Vagina (tissue), 2 donors: ENCODE data around the gene CDH13.

Experiments used
- POLR2A ChIP-seq, 2 donors: fragments of 450-650 bp; IDR thresholded peaks; one replicate each; pipeline ENCODE4 v1.6.1; 2017; ENCODE audit warnings: antibody characterized with exemption in 2 of 2, mild to moderate bottlenecking in 2 of 2, moderate library complexity in 2 of 2
- POLR2AphosphoS5 ChIP-seq, 2 donors: sonication (generic); formaldehyde crosslinking; IDR thresholded peaks; one replicate each; pipeline ENCODE4 v1.9.0; 2017; ENCODE audit warnings: antibody characterized with exemption in 2 of 2, mild to moderate bottlenecking in 2 of 2, low read depth in 1 of 2; ENCODE audit not compliant: insufficient read depth in 1 of 2
- TF ChIP-seq, protein P1 (sequence below), 3 experiments: fragments of 450-650 bp in 2 of 3; fragments of 200-600 bp in 1 of 3; sonication (generic) in 1 of 3; IDR thresholded peaks; one replicate each; pipeline ENCODE4 v1.5.1; 2017 to 2019; ENCODE audit warnings: antibody characterized with exemption in 3 of 3, mild to moderate bottlenecking in 2 of 3, moderate library complexity in 2 of 3

DNA sequence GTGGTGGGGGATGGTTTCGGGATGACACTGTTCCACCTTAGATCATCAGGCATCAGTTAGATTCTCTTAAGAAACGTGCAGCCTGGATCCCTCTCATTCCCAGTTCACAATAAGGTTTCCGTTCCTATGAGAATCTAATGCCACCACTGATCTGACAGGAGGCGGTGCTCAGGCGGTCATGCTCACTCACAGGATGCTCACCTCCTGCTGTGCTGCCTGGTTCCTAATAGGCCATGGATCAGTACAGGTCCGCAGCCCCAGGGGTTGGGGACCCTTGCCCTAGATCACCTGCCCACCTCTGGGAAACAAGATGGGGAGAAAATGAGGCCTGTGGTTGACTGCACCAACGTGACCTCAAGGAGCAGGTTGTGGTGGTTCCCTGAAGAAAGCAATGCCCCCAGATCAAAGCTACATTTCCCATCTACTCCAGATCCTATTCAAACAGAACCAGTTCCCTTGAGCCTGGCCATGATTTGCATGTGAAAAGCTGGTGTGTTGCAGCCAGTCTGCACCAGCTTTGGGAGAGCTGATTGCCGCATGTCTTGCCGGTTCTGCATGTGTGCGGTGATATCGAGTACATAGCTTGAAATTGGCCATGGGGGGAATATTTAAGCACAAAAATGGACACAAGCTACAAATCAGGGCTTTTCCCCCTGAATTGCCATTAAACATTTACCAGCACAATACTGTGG, 997.8 kb downstream of the CDH13 start:
- no peak for TF ChIP-seq POLR2AphosphoS5 (IDR thresholded peaks at IDR 0.05; ENCODE audit: insufficient read depth in 1 of 2, low read depth in 1 of 2)
- TF ChIP-seq, protein P1, sequence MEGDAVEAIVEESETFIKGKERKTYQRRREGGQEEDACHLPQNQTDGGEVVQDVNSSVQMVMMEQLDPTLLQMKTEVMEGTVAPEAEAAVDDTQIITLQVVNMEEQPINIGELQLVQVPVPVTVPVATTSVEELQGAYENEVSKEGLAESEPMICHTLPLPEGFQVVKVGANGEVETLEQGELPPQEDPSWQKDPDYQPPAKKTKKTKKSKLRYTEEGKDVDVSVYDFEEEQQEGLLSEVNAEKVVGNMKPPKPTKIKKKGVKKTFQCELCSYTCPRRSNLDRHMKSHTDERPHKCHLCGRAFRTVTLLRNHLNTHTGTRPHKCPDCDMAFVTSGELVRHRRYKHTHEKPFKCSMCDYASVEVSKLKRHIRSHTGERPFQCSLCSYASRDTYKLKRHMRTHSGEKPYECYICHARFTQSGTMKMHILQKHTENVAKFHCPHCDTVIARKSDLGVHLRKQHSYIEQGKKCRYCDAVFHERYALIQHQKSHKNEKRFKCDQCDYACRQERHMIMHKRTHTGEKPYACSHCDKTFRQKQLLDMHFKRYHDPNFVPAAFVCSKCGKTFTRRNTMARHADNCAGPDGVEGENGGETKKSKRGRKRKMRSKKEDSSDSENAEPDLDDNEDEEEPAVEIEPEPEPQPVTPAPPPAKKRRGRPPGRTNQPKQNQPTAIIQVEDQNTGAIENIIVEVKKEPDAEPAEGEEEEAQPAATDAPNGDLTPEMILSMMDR (IDR thresholded peaks at IDR 0.05), result no peak
- no peak for TF ChIP-seq POLR2A (IDR thresholded peaks at IDR 0.05)
